A549 (cell line): Measurements from ENCODE around the gene TCP11L2. TPM values are rescaled to one million over a fixed set of nuclear protein-coding genes. Genes with fewer than 3 reads are reported as not detected.
A peak's percentile ranks its signal among the peaks of the same experiment; 100 is the strongest.
"Not testable (repeated sequence)": the region's sequence is repeated elsewhere in the genome, so short reads cannot be mapped to it uniquely, and the experiment has no call there.

Experiments
- ATAC-seq, 2 experiments: fragments of 200-7000 bp in 1 of 2; fragments of >200 bp in 1 of 2; cut with Nextera tagmentation in 1 of 2; cut with Tn5 transposase in 1 of 2; 3 replicates each; pipeline versions ENCODE4 v1.8.0 to v1.9.1; 2018 to 2020; ENCODE audit warnings: mild to moderate bottlenecking in 1 of 2, moderate library complexity in 1 of 2
- CTCF ChIA-PET: fragments of 300-600 bp; sonication (Branson Sonifier 250); formaldehyde crosslinking; extraction: SDS; loops from one replicate; lab custom pipeline; 2021; ENCODE audit warnings: antibody characterized with exemption, inconsistent platforms; lab: Yijun Ruan, JAX
- POLR2A ChIA-PET: fragments of 350-600 bp; formaldehyde crosslinking; extraction: SDS; loops from one replicate; lab custom pipeline; 2021; ENCODE audit warnings: antibody characterized with exemption, inconsistent platforms; lab: Yijun Ruan, JAX
- DNase-seq, 2 experiments: peaks; one replicate each; pipeline versions ENCODE4 v3.0.0 to v3.0.0-alpha.2; 2011 to 2016; ENCODE audit warnings: low read depth in 1 of 2, low spot score in 1 of 2
- FAIRE-seq: peaks from 2 replicates; lab custom pipeline; 2011; peaks lifted over from hg19 to GRCh38; lab: Jason Lieb, UNC
- H3K27ac ChIP-seq, 2 experiments: fragments of >200 bp; sonication (Bioruptor Twin); formaldehyde crosslinking; 3 replicates each; pipeline ENCODE4 v1.5.1; 2016 to 2017
- H3K4me1 ChIP-seq: fragments of >200 bp; sonication (Bioruptor Twin); formaldehyde crosslinking; 3 replicates; pipeline ENCODE4 v1.6.1; 2016
- H3K4me2 ChIP-seq: fragments of >200 bp; sonication (Bioruptor Twin); formaldehyde crosslinking; 3 replicates; pipeline ENCODE4 v1.6.1; 2016
- H3K4me3 ChIP-seq: fragments of >200 bp; sonication (Bioruptor Twin); formaldehyde crosslinking; 3 replicates; pipeline ENCODE4 v1.5.1; 2016
- H3K9me3 ChIP-seq: fragments of >200 bp; sonication (Bioruptor Twin); formaldehyde crosslinking; 3 replicates; pipeline ENCODE4 v1.6.1; 2016
- BHLHE40 ChIP-seq: IDR thresholded peaks from 2 replicates; pipeline ENCODE4 v1.6.1; 2012; ENCODE audit warnings: low read depth, low read length, inconsistent platforms
- CHD4 ChIP-seq: fragments of 200-600 bp; sonication (generic); IDR thresholded peaks from 2 replicates; pipeline ENCODE4 v1.6.1; 2016; ENCODE audit warnings: antibody characterized with exemption, mild to moderate bottlenecking, borderline replicate concordance
- CTCF ChIP-seq: fragments of >200 bp; sonication (Bioruptor Twin); formaldehyde crosslinking; IDR thresholded peaks from 3 replicates; pipeline ENCODE4 v1.5.1; 2016
- EHF ChIP-seq: fragments of 250-450 bp; sonication (Bioruptor Pico); IDR thresholded peaks from 2 replicates; pipeline ENCODE4 v1.5.0; 2020; ENCODE audit warnings: mild to moderate bottlenecking
- EP300 ChIP-seq, 2 experiments: fragments of >200 bp; sonication (Bioruptor Twin); formaldehyde crosslinking; IDR thresholded peaks; 2 replicates in 1 of 2; 3 replicates in 1 of 2; pipeline ENCODE4 v1.6.1; 2016 to 2017
- FOSB ChIP-seq: fragments of 250-450 bp; sonication (Bioruptor Pico); IDR thresholded peaks from 2 replicates; pipeline ENCODE4 v1.5.0; 2020; ENCODE audit warnings: mild to moderate bottlenecking, moderate library complexity
- HDAC2 ChIP-seq: fragments of 200-600 bp; sonication (generic); IDR thresholded peaks from 2 replicates; pipeline ENCODE4 v1.6.1; 2016
- HES2 ChIP-seq: fragments of >200 bp; sonication (Bioruptor Twin); formaldehyde crosslinking; IDR thresholded peaks from 2 replicates; pipeline ENCODE4 v1.6.1; 2016
- HMGXB4 ChIP-seq: fragments of 250-450 bp; sonication (Bioruptor Pico); IDR thresholded peaks from 2 replicates; pipeline ENCODE4 v1.5.0; 2021; ENCODE audit warnings: mild to moderate bottlenecking, moderate library complexity, borderline replicate concordance
- HOXB13 ChIP-seq: fragments of 250-450 bp; sonication (Bioruptor Pico); IDR thresholded peaks from 2 replicates; pipeline ENCODE4 v1.5.0; 2020; ENCODE audit warnings: low read depth, mild to moderate bottlenecking, moderate library complexity
- HOXB5 ChIP-seq: fragments of 250-450 bp; sonication (Bioruptor Pico); IDR thresholded peaks from 2 replicates; pipeline ENCODE4 v1.5.0; 2020; ENCODE audit warnings: mild to moderate bottlenecking, moderate library complexity
- JUN ChIP-seq, 2 experiments: fragments of >200 bp; sonication (Bioruptor Twin); formaldehyde crosslinking; IDR thresholded peaks; 2 replicates in 1 of 2; 3 replicates in 1 of 2; pipeline ENCODE4 v1.6.1; 2016 to 2017
- KDM1A ChIP-seq: fragments of 200-600 bp; sonication (generic); IDR thresholded peaks from 2 replicates; pipeline ENCODE4 v1.6.1; 2016; ENCODE audit warnings: low read depth, mild to moderate bottlenecking
- MAX ChIP-seq: IDR thresholded peaks from 2 replicates; pipeline ENCODE4 v1.6.1; 2012
- MYC ChIP-seq: IDR thresholded peaks from 2 replicates; pipeline ENCODE4 v1.6.1; 2012; ENCODE audit warnings: mild to moderate bottlenecking, inconsistent platforms, low read length, improper control_type of control experiment, borderline replicate concordance
- NPAS2 ChIP-seq: fragments of 250-450 bp; sonication (Bioruptor Pico); IDR thresholded peaks from 2 replicates; pipeline ENCODE4 v1.8.0; 2022; ENCODE audit warnings: mild to moderate bottlenecking, moderate library complexity, borderline replicate concordance
- NR3C1 ChIP-seq: fragments of >200 bp; sonication (Bioruptor Twin); formaldehyde crosslinking; IDR thresholded peaks from 3 replicates; pipeline ENCODE4 v1.6.1; 2017
- RNF2 ChIP-seq: fragments of 200-600 bp; sonication (generic); IDR thresholded peaks from 2 replicates; pipeline ENCODE4 v1.6.1; 2016; ENCODE audit warnings: low read depth, mild to moderate bottlenecking, antibody characterized with exemption, moderate library complexity, borderline replicate concordance
- SREBF2 ChIP-seq: fragments of 450-650 bp; IDR thresholded peaks from 2 replicates; pipeline ENCODE4 v1.6.1; 2014; ENCODE audit warnings: mild to moderate bottlenecking, moderate library complexity
- TP53 ChIP-seq: fragments of 250-450 bp; sonication (Bioruptor Pico); IDR thresholded peaks from 2 replicates; pipeline ENCODE4 v1.5.0; 2021; ENCODE audit warnings: mild to moderate bottlenecking, moderate library complexity
- ZNF302 ChIP-seq: fragments of 250-450 bp; sonication (Bioruptor Pico); IDR thresholded peaks from 2 replicates; pipeline ENCODE4 v1.9.0; 2021; ENCODE audit warnings: inconsistent platforms, mild to moderate bottlenecking, moderate library complexity
- ZSCAN20 ChIP-seq: fragments of 250-450 bp; sonication (Bioruptor Pico); IDR thresholded peaks from 2 replicates; pipeline ENCODE4 v1.8.0; 2022; ENCODE audit warnings: mild to moderate bottlenecking, moderate library complexity
- WGBS: methylation state at CpG from one replicate; pipeline ENCODE4 v1.1.6; 2017; ENCODE audit errors: missing lambda C conversion rate; 5-methylcytosine and 5-hydroxymethylcytosine counted together
- polyA plus RNA-seq, 4 experiments: library from polyadenylated mRNA; depleted of rRNA in 3 of 4; stranded (reverse); fragments of >200 nt; fragmentation: RNase III in 1 of 4; extraction: RNeasy Plus Mini Kit Qiagen cat#74134 plus additional on column Dnase treatment in 1 of 4; gene quantifications; 2 replicates in 3 of 4; 3 replicates in 1 of 4; pipeline ENCODE4 v1.2.3, GENCODE V29; 2011 to 2017
- TF ChIP-seq, protein P1 (sequence below): fragments of 200-600 bp; sonication (generic); IDR thresholded peaks from 2 replicates; pipeline ENCODE4 v1.6.1; 2016; ENCODE audit warnings: antibody characterized with exemption, mild to moderate bottlenecking, moderate library complexity

TCP11L2 gene
- polyA plus RNA-seq, 2 of the 4 experiments (the other 2 are of a cell fraction): 4.1 to 16.6 TPM

DNA sequence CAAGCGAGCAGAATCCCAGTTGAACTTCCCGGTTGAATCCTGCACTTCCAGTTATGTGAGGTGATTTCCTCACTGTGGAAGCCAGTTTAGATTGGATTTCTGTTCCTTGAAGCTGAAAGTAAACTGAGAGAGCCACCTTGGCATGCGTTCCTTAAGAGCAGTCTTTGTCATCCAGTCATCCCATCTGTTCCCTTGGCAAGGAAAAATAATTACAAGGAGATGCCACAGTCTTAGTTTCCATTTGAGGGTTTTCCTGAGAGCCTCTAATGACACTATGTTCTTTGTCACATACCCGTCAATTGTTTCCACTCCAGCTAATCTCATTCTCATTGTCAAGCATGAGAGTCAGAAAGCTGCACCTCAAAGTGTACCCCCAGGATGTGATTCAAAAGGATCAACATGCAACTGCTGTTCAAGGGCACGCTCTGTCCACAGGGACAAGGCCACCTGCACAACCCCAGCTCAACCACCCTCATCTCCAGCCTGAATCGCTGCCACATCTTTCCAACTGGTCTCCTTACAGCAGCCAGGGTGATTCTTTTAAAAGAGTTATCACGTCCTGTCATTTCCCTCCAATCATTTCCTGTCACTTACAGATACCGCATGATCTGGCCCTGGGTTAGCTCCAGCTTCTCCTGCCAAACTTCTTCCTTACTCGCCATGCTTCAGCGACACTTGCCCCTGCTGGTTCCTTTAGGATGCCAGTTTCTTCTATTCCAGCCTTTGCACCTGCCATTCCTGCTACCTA lies 18.0 kb upstream of the TCP11L2 start:
- peaks cover 11% of the 10 kb centered on the region; the same call in 2 of the 3 replicates for H3K9me3 ChIP-seq
- CTCF ChIA-PET: interaction anchor here (1.2 to 5.6 kb wide), 3 partner anchors 13 to 58 kb away, joined by 3 to 43 read pairs (median 3); no protein-coding TSS in a partner anchor
- peak overlapping the region in 1 of 2 experiments; percentile 36; a peak in 1 of 6 replicates for H3K27ac ChIP-seq
- TF ChIP-seq NR3C1: no peak
- no peak for TF ChIP-seq HOXB13 (CRISPR knock-in tag)
- TF ChIP-seq FOSB (CRISPR knock-in tag): no peak
- TF ChIP-seq MAX: no peak
- TF ChIP-seq HOXB5 (CRISPR knock-in tag): no peak
- TF ChIP-seq TP53 (CRISPR knock-in tag): no peak
- no peak for TF ChIP-seq HDAC2
- no peak for TF ChIP-seq HMGXB4 (CRISPR knock-in tag)
- TF ChIP-seq, protein P1, sequence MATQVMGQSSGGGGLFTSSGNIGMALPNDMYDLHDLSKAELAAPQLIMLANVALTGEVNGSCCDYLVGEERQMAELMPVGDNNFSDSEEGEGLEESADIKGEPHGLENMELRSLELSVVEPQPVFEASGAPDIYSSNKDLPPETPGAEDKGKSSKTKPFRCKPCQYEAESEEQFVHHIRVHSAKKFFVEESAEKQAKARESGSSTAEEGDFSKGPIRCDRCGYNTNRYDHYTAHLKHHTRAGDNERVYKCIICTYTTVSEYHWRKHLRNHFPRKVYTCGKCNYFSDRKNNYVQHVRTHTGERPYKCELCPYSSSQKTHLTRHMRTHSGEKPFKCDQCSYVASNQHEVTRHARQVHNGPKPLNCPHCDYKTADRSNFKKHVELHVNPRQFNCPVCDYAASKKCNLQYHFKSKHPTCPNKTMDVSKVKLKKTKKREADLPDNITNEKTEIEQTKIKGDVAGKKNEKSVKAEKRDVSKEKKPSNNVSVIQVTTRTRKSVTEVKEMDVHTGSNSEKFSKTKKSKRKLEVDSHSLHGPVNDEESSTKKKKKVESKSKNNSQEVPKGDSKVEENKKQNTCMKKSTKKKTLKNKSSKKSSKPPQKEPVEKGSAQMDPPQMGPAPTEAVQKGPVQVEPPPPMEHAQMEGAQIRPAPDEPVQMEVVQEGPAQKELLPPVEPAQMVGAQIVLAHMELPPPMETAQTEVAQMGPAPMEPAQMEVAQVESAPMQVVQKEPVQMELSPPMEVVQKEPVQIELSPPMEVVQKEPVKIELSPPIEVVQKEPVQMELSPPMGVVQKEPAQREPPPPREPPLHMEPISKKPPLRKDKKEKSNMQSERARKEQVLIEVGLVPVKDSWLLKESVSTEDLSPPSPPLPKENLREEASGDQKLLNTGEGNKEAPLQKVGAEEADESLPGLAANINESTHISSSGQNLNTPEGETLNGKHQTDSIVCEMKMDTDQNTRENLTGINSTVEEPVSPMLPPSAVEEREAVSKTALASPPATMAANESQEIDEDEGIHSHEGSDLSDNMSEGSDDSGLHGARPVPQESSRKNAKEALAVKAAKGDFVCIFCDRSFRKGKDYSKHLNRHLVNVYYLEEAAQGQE: no peak
- no peak for TF ChIP-seq CTCF
- 64% methylated on average over 10 of the region's 10 CpGs for WGBS
- FAIRE-seq (no peak), DNase-seq (no peak), ATAC-seq (no peak)
- no peak overlapping the region for H3K4me2 ChIP-seq
- POLR2A ChIA-PET: no interaction called here
- H3K4me1 ChIP-seq: peaks cover 20% of the 10 kb centered on the region
- H3K4me3 ChIP-seq: no peak overlapping the region

GRCh38 chr12:106285982-106286381 lies 16.6 kb upstream of the TCP11L2 start:
- ChIA-PET CTCF (interaction anchor here (0.5 to 5.6 kb wide), 3 partner anchors 10 to 60 kb away, joined by 3 to 43 read pairs (median 6); no protein-coding TSS in a partner anchor), POLR2A (no interaction called here)
- WGBS: 82% methylated on average over 4 of the region's 4 CpGs
- Histone ChIP-seq H3K4me3 (no peak overlapping the region), H3K4me2 (no peak overlapping the region), H3K4me1 (peaks cover 26% of the 10 kb centered on the region), H3K9me3 (peaks cover 11% of the 10 kb centered on the region; the same call in 2 of the 3 replicates), H3K27ac (peak overlapping the region in 1 of 2 experiments; percentile 55; a peak in 3 of 6 replicates)
- TF ChIP-seq MAX (no peak), SREBF2 (no peak), ZSCAN20 (CRISPR knock-in tag) (no peak), HES2 (no peak), HOXB13 (CRISPR knock-in tag) (no peak), CHD4 (no peak), KDM1A (no peak), NR3C1 (no peak), ZNF302 (no peak), TP53 (CRISPR knock-in tag) (no peak), EP300 (IDR thresholded peaks at IDR 0.05) (no peak), EHF (CRISPR knock-in tag) (no peak), FOSB (CRISPR knock-in tag) (no peak), MYC (no peak), HOXB5 (CRISPR knock-in tag) (no peak), RNF2 (no peak), JUN (IDR thresholded peaks at IDR 0.05) (no peak), NPAS2 (CRISPR knock-in tag) (no peak), BHLHE40 (no peak)
- FAIRE-seq: no peak
- ATAC-seq: no peak
- DNase-seq: no peak

GRCh38 chr12:106286576-106287162 lies 15.9 kb upstream of the TCP11L2 start:
- H3K4me3 ChIP-seq, POLR2A ChIA-PET, ATAC-seq, DNase-seq, FAIRE-seq, H3K4me2 ChIP-seq: not testable (repeated sequence)
- WGBS: 78% methylated on average over 14 of the region's 14 CpGs
- Histone ChIP-seq H3K9me3 (peaks cover 11% of the 10 kb centered on the region; the same call in 2 of the 3 replicates), H3K27ac (peak overlapping the region; percentile 95 to 98), H3K4me1 (peaks cover 31% of the 10 kb centered on the region)
- CTCF ChIA-PET: interaction anchor here (1.6 to 5.6 kb wide), 2 partner anchors 9 to 60 kb away, joined by 6 to 43 read pairs; no protein-coding TSS in a partner anchor
